HuH-7 (cell line): ENCODE measurements around the gene CLASP2.
A peak's percentile ranks its signal among the peaks of the same experiment; 100 is the strongest.
"Not testable (repeated sequence)": the region's sequence is repeated elsewhere in the genome, so short reads cannot be mapped to it uniquely, and the experiment has no call there.

ENCODE experiments used
- DNase-seq: peaks from one replicate; pipeline ENCODE4 v3.0.0; 2011; ENCODE audit warnings: low spot score

Gene CLASP2

DNA sequence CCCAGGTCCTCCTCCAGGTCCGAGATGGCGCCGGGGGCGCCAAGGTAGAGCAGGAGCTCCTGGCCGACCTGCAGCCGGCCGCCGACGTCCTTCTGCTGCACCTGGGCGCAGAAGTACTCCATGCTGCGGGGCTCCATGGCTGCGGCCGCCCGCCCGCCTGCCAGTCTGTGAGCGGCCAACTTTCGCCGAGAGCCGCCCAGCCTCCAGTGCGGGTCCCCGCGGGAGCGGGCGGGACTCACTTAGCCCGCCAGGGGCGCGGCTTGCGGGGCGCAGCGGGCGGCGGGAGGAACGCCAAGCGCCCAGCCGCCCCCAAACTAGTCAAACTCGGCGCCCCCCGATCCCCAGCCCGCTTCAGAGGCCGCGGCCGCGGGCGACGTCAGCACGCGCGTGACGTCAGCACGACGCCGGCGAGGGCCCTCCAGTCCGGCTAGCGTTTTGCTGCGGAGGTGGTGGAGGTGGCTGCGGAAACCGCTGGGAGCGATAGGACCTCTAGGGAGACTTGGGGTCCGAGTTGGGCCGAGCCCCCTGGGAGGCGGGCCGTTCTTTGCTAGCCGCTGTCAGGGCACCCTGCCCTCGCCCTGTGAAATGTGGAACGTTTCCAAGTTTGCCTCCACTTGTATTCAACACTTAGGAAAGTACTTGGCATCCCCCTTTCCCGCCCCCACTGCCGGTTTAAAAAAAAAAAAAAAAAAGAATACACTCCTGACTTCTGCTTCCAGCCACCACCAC is at the start of gene CLASP2:
TSS of gene CLASP2 (minus strand) at position 389 of the 729 bp plus-strand sequence. CDS start at position 137, 252 bp downstream.
- peak; percentile 92 for DNase-seq

GRCh38 chr3:33758864-33759263 is 40.8 kb upstream of the CLASP2 start:
- DNase-seq, result no peak

DNA sequence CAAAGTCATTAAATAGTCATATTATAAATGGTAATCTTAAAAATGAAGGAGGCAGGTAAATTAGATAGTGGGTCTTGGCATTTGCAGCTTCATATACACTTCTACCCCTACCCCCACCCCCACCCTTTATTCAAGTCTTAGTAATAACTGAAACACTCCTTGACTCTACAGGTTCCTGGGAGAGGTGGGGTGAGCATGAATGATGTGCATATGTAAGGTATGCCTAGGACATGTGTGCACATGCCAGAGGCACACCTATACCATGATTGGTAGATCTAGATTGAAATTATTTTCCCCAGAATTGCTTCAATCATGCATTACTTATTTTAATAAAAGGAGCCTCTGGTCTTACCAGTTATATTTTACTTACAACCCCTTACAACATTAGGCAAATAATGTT is 40.2 kb upstream of the CLASP2 start:
- no peak for DNase-seq

DNA sequence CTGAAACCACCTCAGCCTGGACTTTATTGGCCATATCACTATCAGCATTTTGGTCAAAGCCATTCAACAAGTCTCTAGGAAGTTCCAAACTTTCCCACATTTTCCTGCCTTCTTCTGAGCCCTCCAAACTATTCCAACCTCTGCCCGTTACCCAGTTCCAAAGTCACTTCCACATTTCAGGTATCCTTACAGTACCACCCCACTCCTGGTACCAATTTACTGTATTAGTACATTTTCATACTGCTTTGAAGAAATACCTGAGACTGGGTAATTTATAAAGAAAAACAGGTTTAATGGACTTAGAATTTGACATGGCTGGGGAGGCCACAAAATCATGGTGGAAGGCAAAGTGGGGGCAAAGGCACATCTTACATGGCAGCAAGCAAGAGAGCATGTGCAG is 36.3 kb upstream of the CLASP2 start:
- DNase-seq, result not testable (repeated sequence)

DNA sequence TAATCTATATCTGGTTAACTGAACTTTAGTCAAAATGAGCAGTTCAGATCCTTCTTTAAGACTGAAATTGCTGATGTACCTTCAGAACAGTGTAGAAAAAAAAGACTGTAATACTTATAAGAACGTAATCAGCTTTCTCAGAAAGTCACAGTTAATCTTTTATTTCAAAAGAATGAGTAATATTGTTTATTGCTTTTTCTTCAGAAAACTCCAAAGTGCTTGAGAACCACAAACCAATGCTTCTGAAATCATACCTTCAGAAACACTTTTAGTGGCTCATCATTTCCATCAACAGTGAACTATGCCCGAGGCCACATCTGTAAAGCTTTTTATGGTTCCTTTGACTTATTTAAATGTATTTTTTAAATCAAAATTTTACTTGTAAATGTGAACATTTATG is 33.3 kb upstream of the CLASP2 start:
- no peak for DNase-seq

DNA sequence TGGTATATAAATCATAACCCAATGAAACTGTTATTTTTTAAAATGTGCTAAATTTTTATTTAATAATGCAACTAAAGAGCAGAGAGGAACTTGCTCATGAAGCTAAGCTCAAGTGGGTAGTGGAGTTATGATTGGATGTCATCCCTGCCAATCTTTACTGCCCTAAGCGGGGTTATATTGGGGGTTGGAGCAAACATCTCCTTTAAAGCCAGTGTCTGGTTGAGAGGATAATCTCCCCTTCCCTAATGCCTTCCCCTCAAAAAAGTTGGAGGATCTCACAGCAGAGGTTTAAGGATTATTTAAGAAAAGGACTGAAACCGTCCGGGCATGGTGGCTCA is 32.1 kb upstream of the CLASP2 start:
- no peak for DNase-seq

GRCh38 chr3:33749546-33750210 is 31.6 kb upstream of the CLASP2 start:
- DNase-seq, result no peak

- DNase-seq, result no peak
These were observed 28.5 kb upstream of the CLASP2 start for GRCh38 chr3:33746416-33747116.

- no peak for DNase-seq
These were observed 19.1 kb upstream of the CLASP2 start for GRCh38 chr3:33737146-33737545.

GRCh38 chr3:33732394-33732793 is 14.3 kb upstream of the CLASP2 start:
- no peak for DNase-seq

GRCh38 chr3:33729993-33730392 is 11.9 kb upstream of the CLASP2 start:
- DNase-seq, result no peak

- DNase-seq, result no peak
These were observed 6.2 kb upstream of the CLASP2 start for GRCh38 chr3:33724256-33724655.

GRCh38 chr3:33722626-33723370 is 4.7 kb upstream of the CLASP2 start:
- no peak for DNase-seq

DNA sequence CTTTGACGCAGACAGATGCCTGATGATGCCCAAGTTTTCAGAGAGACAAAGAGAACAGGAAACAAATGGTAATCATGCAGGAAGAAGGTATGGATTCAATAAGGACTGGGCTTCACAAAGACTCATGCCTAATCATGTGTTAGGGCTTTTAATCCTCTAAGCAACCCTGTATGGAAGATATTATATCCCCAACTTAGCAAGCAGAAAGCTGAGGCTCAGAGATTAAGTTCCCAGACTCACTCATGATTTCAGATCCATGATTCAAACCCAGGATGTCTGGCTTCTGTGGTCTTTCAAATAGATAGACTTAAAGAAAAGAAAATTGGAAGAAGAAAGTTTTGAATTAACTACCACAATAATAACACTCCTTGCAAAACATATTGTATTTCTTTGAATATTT is 4.1 kb upstream of the CLASP2 start:
- no peak for DNase-seq

GRCh38 chr3:33718595-33718907 is 497 bp upstream of the CLASP2 start:
- DNase-seq, result no peak

DNA sequence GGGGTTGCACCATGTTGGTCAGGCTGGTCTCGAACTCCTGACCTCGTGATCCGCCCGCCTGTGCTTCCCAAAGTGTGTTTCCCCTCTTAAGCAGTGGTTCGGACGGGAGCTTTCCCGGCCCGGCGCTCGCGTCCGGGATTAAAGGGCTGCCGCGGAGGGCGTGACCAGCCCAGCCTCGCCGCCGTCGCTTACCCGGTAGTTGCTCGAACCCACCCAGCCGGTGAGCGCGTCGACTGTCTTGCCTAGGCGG is 513 bp downstream of the CLASP2 start:
- peak; percentile 75 for DNase-seq

GRCh38 chr3:33716227-33716626 is 1.8 kb downstream of the CLASP2 start:
- no peak for DNase-seq

- no peak for DNase-seq
These were observed 7.0 kb downstream of the CLASP2 start for GRCh38 chr3:33711100-33711499.

DNA sequence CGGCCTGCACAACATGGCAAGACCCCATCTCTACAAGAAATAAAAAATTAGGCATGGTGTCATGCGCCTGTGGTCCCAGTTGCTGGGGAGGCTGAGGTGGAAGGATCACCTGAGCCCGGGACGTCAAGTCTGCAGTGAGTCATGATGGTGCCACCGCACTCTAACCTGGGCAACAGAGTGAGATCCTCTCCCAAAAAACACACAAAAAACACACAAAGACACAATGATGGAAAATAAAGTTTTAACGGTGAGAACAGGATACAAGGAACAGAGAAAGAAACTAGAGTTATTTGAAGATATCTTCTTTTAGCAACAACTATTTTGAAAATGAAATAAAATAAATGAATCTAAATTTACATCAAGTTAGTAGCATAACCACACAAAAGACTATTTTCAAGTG is 12.0 kb downstream of the CLASP2 start:
- DNase-seq, result no peak

GRCh38 chr3:33704891-33705290 is 13.2 kb downstream of the CLASP2 start:
- no peak for DNase-seq

DNA sequence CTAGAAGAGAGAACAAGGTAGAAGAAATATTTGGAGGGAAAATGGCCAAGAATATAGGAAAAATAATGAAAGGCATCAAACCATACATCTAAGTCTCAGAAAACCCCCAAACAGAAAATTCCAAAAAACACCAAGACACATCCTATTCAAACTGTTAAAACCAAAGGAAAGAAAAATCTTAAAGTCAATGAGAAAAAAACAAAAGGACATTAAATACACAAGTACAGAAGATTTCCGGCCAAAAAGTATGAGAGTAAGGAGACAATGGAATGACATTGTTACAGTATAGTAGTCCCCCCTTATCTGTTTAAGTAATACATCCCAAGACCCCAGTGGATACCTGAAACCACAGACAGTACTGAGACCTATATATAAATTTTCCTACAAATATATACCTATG is 18.8 kb downstream of the CLASP2 start:
- DNase-seq, result no peak

GRCh38 chr3:33694944-33695343 is 23.1 kb downstream of the CLASP2 start:
- DNase-seq, result no peak

DNA sequence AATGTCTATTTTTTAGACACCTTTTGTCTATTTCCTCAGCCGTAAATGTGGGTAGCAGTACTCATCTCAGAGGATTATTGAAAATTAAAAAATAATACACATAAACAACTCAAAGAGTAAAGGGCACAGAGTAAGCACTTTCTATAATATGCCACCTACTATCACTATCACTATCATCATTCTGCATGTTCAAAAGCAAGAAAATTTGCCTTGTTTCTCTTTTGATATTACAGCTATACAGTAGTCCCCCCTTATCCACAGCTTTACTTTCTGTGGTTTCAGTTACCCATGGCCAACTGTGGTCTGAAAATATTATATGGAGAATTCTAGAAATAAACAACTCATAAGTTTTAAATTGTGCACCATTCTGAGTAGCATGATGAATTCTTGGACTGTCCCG is 27.7 kb downstream of the CLASP2 start:
- no peak for DNase-seq
